WTC11 (cell line): Measurements from ENCODE around the gene BRINP1. TPM values are rescaled to one million over a fixed set of nuclear protein-coding genes. Genes with fewer than 3 reads are reported as not detected.

Experiments
- ATAC-seq: fragments of 200-7000 bp; cut with Tn5 transposase; 2 replicates; pipeline ENCODE4 v1.10.0; 2021; ENCODE audit warnings: mild to moderate bottlenecking, moderate library complexity
- CTCF ChIA-PET: fragments of 300-600 bp; sonication (Branson Sonifier 250); formaldehyde crosslinking; loops from one replicate; lab custom pipeline; 2021; ENCODE audit warnings: antibody characterized with exemption; lab: Charles Lee
- POLR2A ChIA-PET: fragments of 350-600 bp; sonication (Branson Sonifier 250); formaldehyde crosslinking; loops from one replicate; lab custom pipeline; 2021; ENCODE audit warnings: antibody characterized with exemption; lab: Charles Lee
- DNase-seq: peaks from one replicate; pipeline ENCODE4 v3.0.0; 2021; ENCODE audit warnings: low spot score
- H3K27ac Mint-ChIP-seq: 2 replicates; pipeline ENCODE4 v1.8.0; 2021; ENCODE audit warnings: mixed read lengths
- H3K27me3 Mint-ChIP-seq: 2 replicates; pipeline ENCODE4 v1.8.0; 2021; ENCODE audit warnings: low read depth, mild to moderate bottlenecking, moderate library complexity, mixed read lengths
- H3K36me3 Mint-ChIP-seq: 2 replicates; pipeline ENCODE4 v1.8.0; 2021; ENCODE audit warnings: mixed read lengths
- H3K4me1 Mint-ChIP-seq: 2 replicates; pipeline ENCODE4 v1.8.0; 2022; ENCODE audit warnings: mixed read lengths
- H3K4me3 Mint-ChIP-seq: 2 replicates; pipeline ENCODE4 v1.8.0; 2021; ENCODE audit warnings: mild to moderate bottlenecking, moderate library complexity, mixed read lengths
- H3K9me3 Mint-ChIP-seq: 2 replicates; pipeline ENCODE4 v1.8.0; 2021; ENCODE audit warnings: mixed read lengths
- ATF1 ChIP-seq: sonication (generic); formaldehyde crosslinking; IDR thresholded peaks from 2 replicates; pipeline ENCODE4 v1.8.1; 2023; ENCODE audit warnings: mild to moderate bottlenecking, moderate library complexity, missing genetic modification reagents
- CBFB ChIP-seq: sonication (generic); formaldehyde crosslinking; IDR thresholded peaks from 2 replicates; pipeline ENCODE4 v1.8.1; 2022; ENCODE audit warnings: mild to moderate bottlenecking, low read depth, missing genetic modification reagents
- ESRRA ChIP-seq: sonication (generic); formaldehyde crosslinking; IDR thresholded peaks from 2 replicates; pipeline ENCODE4 v1.8.1; 2022; ENCODE audit warnings: mild to moderate bottlenecking, missing genetic modification reagents, borderline replicate concordance
- GABPB1 ChIP-seq: sonication (generic); formaldehyde crosslinking; IDR thresholded peaks from 2 replicates; pipeline ENCODE4 v1.8.1; 2023; ENCODE audit warnings: mild to moderate bottlenecking, missing genetic modification reagents
- GRHL2 ChIP-seq: fragments of 250-450 bp; sonication (Bioruptor Pico); IDR thresholded peaks from 2 replicates; pipeline ENCODE4 v1.8.0; 2022; ENCODE audit warnings: mild to moderate bottlenecking, moderate library complexity; ENCODE audit not compliant: insufficient replicate concordance, severe bottlenecking
- IRF2 ChIP-seq: sonication (generic); formaldehyde crosslinking; IDR thresholded peaks from 2 replicates; pipeline ENCODE4 v1.8.0; 2022; ENCODE audit warnings: low read depth, missing genetic modification reagents, borderline replicate concordance
- KAT7 ChIP-seq: sonication (generic); formaldehyde crosslinking; IDR thresholded peaks from 2 replicates; pipeline ENCODE4 v1.8.1; 2023; ENCODE audit warnings: missing genetic modification reagents, mild to moderate bottlenecking, borderline replicate concordance
- MXD4 ChIP-seq: fragments of 250-450 bp; sonication (Bioruptor Pico); IDR thresholded peaks from 2 replicates; pipeline ENCODE4 v1.8.0; 2021; ENCODE audit warnings: mild to moderate bottlenecking, moderate library complexity, borderline replicate concordance
- NFE2L1 ChIP-seq: sonication (generic); formaldehyde crosslinking; IDR thresholded peaks from 2 replicates; pipeline ENCODE4 v1.8.1; 2023; ENCODE audit warnings: missing genetic modification reagents
- PRRX2 ChIP-seq: fragments of 250-450 bp; sonication (Bioruptor Pico); IDR thresholded peaks from 2 replicates; pipeline ENCODE4 v1.8.0; 2021; ENCODE audit warnings: mild to moderate bottlenecking
- SMAD4 ChIP-seq: sonication (generic); formaldehyde crosslinking; IDR thresholded peaks from 2 replicates; pipeline ENCODE4 v1.8.0; 2022; ENCODE audit warnings: mild to moderate bottlenecking, missing genetic modification reagents
- ZNF219 ChIP-seq: sonication (generic); formaldehyde crosslinking; IDR thresholded peaks from 2 replicates; pipeline ENCODE4 v1.8.0; 2023; ENCODE audit warnings: missing genetic modification reagents, mild to moderate bottlenecking, borderline replicate concordance
- total RNA-seq: library from RNA; stranded (reverse); gene quantifications from 3 replicates; pipeline ENCODE4 v1.2.3, GENCODE V29; 2021
- TF ChIP-seq, protein P1 (sequence below): fragments of 200-600 bp; IDR thresholded peaks from 2 replicates; pipeline ENCODE4 v1.8.0; 2022; ENCODE audit warnings: antibody characterized with exemption
- TF ChIP-seq, protein P2 (sequence below): sonication (generic); formaldehyde crosslinking; IDR thresholded peaks from 2 replicates; pipeline ENCODE4 v1.8.0; 2022; ENCODE audit warnings: mild to moderate bottlenecking, missing genetic modification reagents
- TF ChIP-seq, protein P3 (sequence below): sonication (generic); formaldehyde crosslinking; IDR thresholded peaks from 2 replicates; pipeline ENCODE4 v1.8.0; 2022; ENCODE audit warnings: mild to moderate bottlenecking, missing genetic modification reagents
- TF ChIP-seq, protein P4 (sequence below): fragments of 250-450 bp; sonication (Bioruptor Pico); IDR thresholded peaks from 2 replicates; pipeline ENCODE4 v1.9.0; 2021; ENCODE audit warnings: moderate library complexity, mild to moderate bottlenecking, inconsistent platforms, borderline replicate concordance
- TF ChIP-seq, protein P5 (sequence below): sonication (generic); formaldehyde crosslinking; IDR thresholded peaks from 2 replicates; pipeline ENCODE4 v1.8.0; 2023; ENCODE audit warnings: missing genetic modification reagents
- TF ChIP-seq, protein P6 (sequence below): fragments of 250-450 bp; sonication (Bioruptor Pico); IDR thresholded peaks from 2 replicates; pipeline ENCODE4 v1.8.0; 2021; ENCODE audit warnings: mild to moderate bottlenecking
- TF ChIP-seq, protein P7 (sequence below): sonication (generic); formaldehyde crosslinking; IDR thresholded peaks from 2 replicates; pipeline ENCODE4 v1.8.1; 2022; ENCODE audit warnings: mild to moderate bottlenecking, missing genetic modification reagents, moderate library complexity, borderline replicate concordance
- TF ChIP-seq, protein P8 (sequence below): sonication (generic); formaldehyde crosslinking; IDR thresholded peaks from 2 replicates; pipeline ENCODE4 v1.8.1; 2023; ENCODE audit warnings: mild to moderate bottlenecking, missing genetic modification reagents, borderline replicate concordance

BRINP1 gene
- total RNA-seq, 1 experiment from 2014 or later: 19.5 TPM

DNA sequence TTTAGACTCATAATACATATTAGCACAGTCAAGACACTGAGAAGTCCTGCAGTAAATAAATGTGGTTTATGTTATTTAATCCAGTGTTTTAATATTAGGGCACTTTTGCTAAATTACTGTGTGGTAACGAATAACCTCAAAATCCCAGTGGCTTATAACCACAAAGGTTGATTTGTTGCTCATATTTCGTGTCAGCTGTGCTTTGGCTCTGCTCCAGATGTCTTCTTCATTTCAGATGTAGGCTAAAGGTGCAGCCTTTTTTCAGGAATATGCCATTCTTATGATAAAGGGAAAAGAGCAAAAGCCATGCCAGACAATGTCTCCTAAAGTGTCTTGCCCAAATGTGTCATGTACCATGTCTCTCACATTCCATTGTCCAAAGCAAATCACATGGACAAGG, 144.8 kb downstream of the BRINP1 start:
- POLR2A ChIA-PET: no interaction called here
- H3K9me3 Mint-ChIP-seq: peaks cover 10% of the 10 kb centered on the region
- TF ChIP-seq ATF1 (CRISPR knock-in tag) (no peak), MXD4 (no peak), SMAD4 (CRISPR knock-in tag) (no peak)
- TF ChIP-seq, protein P1, sequence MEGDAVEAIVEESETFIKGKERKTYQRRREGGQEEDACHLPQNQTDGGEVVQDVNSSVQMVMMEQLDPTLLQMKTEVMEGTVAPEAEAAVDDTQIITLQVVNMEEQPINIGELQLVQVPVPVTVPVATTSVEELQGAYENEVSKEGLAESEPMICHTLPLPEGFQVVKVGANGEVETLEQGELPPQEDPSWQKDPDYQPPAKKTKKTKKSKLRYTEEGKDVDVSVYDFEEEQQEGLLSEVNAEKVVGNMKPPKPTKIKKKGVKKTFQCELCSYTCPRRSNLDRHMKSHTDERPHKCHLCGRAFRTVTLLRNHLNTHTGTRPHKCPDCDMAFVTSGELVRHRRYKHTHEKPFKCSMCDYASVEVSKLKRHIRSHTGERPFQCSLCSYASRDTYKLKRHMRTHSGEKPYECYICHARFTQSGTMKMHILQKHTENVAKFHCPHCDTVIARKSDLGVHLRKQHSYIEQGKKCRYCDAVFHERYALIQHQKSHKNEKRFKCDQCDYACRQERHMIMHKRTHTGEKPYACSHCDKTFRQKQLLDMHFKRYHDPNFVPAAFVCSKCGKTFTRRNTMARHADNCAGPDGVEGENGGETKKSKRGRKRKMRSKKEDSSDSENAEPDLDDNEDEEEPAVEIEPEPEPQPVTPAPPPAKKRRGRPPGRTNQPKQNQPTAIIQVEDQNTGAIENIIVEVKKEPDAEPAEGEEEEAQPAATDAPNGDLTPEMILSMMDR: no peak
- CTCF ChIA-PET: no interaction called here
- ATAC-seq (no peak), DNase-seq (no peak)
- H3K36me3 Mint-ChIP-seq: peaks cover 11% of the 10 kb centered on the region; the same call in 1 of the 2 replicates
- H3K27me3 Mint-ChIP-seq: no peaks in the 10 kb centered on the region
- H3K27ac Mint-ChIP-seq: no peak overlapping the region
- no peak overlapping the region for H3K4me3 Mint-ChIP-seq
- H3K4me1 Mint-ChIP-seq: peaks cover 6% of the 10 kb centered on the region

DNA sequence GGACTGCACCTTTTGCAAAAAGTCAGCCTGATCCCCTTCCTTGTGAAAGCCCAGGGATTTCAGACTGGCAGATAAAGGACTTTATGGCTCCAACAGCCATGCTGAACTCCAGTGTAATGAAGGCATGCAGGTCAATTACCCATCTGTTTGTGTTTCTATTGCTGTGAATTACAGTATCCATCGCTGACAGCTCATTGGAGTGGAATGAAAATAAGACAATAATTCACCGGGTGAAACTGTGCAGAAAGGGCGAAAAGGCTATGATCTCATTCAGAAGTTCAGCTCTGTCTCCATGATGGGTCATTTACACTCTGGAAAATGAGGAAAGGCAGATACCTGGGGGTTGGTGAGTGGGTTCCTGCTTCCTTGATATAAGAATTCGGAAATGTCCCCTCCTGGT, 148.0 kb downstream of the BRINP1 start:
- H3K27me3 Mint-ChIP-seq: no peaks in the 10 kb centered on the region
- CTCF ChIA-PET: no interaction called here
- no peak for ATAC-seq
- POLR2A ChIA-PET: no interaction called here
- no peak overlapping the region for H3K4me3 Mint-ChIP-seq
- H3K4me1 Mint-ChIP-seq: peaks cover 11% of the 10 kb centered on the region
- H3K36me3 Mint-ChIP-seq: peaks cover 11% of the 10 kb centered on the region; the same call in 1 of the 2 replicates
- TF ChIP-seq, protein P2, sequence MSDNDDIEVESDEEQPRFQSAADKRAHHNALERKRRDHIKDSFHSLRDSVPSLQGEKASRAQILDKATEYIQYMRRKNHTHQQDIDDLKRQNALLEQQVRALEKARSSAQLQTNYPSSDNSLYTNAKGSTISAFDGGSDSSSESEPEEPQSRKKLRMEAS: no peak
- TF ChIP-seq KAT7 (CRISPR knock-in tag) (no peak), NFE2L1 (no peak), GRHL2 (CRISPR knock-in tag) (no peak), IRF2 (CRISPR knock-in tag) (no peak), ATF1 (CRISPR knock-in tag) (no peak), SMAD4 (CRISPR knock-in tag) (no peak)
- TF ChIP-seq, protein P3, sequence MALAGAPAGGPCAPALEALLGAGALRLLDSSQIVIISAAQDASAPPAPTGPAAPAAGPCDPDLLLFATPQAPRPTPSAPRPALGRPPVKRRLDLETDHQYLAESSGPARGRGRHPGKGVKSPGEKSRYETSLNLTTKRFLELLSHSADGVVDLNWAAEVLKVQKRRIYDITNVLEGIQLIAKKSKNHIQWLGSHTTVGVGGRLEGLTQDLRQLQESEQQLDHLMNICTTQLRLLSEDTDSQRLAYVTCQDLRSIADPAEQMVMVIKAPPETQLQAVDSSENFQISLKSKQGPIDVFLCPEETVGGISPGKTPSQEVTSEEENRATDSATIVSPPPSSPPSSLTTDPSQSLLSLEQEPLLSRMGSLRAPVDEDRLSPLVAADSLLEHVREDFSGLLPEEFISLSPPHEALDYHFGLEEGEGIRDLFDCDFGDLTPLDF (CRISPR knock-in tag): no peak
- TF ChIP-seq, protein P4, sequence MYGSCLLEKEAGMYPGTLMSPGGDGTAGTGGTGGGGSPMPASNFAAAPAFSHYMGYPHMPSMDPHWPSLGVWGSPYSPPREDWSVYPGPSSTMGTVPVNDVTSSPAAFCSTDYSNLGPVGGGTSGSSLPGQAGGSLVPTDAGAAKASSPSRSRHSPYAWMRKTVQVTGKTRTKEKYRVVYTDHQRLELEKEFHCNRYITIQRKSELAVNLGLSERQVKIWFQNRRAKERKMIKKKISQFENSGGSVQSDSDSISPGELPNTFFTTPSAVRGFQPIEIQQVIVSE: no peak
- TF ChIP-seq, protein P5, sequence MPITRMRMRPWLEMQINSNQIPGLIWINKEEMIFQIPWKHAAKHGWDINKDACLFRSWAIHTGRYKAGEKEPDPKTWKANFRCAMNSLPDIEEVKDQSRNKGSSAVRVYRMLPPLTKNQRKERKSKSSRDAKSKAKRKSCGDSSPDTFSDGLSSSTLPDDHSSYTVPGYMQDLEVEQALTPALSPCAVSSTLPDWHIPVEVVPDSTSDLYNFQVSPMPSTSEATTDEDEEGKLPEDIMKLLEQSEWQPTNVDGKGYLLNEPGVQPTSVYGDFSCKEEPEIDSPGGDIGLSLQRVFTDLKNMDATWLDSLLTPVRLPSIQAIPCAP (CRISPR knock-in tag): no peak
- no peak overlapping the region for H3K27ac Mint-ChIP-seq
- no peak for DNase-seq
- peaks cover 10% of the 10 kb centered on the region for H3K9me3 Mint-ChIP-seq

DNA sequence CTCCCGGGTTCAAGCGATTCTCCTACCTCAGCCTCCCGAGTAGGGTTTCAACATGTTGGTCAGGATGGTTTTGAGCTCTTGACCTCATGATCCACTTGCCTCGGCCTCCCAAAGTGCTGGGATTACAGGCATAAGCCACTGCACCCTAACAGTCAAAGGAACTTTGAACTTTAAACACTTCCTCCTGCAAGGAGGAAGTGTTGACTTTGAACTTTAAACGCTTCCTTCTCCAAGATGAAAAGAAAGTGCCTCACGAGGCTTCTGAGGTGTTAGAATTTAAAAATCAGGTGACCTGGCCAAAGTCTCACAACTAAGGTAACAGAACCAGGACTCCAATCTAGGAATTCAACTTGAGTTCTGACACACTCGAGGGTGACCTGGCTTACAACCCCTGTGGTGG, 150.9 kb downstream of the BRINP1 start:
- H3K9me3 Mint-ChIP-seq: peaks cover 10% of the 10 kb centered on the region
- peaks cover 11% of the 10 kb centered on the region for H3K4me1 Mint-ChIP-seq
- ATAC-seq (no peak), DNase-seq (no peak)
- peaks cover 15% of the 10 kb centered on the region; the same call in 1 of the 2 replicates for H3K36me3 Mint-ChIP-seq
- no peak overlapping the region for H3K4me3 Mint-ChIP-seq
- H3K27me3 Mint-ChIP-seq: no peaks in the 10 kb centered on the region
- no peak overlapping the region for H3K27ac Mint-ChIP-seq
- ChIA-PET CTCF (no interaction called here), POLR2A (no interaction called here)
- TF ChIP-seq, protein P6, sequence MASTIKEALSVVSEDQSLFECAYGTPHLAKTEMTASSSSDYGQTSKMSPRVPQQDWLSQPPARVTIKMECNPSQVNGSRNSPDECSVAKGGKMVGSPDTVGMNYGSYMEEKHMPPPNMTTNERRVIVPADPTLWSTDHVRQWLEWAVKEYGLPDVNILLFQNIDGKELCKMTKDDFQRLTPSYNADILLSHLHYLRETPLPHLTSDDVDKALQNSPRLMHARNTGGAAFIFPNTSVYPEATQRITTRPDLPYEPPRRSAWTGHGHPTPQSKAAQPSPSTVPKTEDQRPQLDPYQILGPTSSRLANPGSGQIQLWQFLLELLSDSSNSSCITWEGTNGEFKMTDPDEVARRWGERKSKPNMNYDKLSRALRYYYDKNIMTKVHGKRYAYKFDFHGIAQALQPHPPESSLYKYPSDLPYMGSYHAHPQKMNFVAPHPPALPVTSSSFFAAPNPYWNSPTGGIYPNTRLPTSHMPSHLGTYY (CRISPR knock-in tag): no peak
- TF ChIP-seq, protein P7, sequence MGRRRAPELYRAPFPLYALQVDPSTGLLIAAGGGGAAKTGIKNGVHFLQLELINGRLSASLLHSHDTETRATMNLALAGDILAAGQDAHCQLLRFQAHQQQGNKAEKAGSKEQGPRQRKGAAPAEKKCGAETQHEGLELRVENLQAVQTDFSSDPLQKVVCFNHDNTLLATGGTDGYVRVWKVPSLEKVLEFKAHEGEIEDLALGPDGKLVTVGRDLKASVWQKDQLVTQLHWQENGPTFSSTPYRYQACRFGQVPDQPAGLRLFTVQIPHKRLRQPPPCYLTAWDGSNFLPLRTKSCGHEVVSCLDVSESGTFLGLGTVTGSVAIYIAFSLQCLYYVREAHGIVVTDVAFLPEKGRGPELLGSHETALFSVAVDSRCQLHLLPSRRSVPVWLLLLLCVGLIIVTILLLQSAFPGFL (CRISPR knock-in tag): no peak
- no peak for TF ChIP-seq CBFB (CRISPR knock-in tag)
- no peak for TF ChIP-seq NFE2L1
- TF ChIP-seq, protein P5 (CRISPR knock-in tag): no peak
- no peak for TF ChIP-seq ESRRA (CRISPR knock-in tag)
- no peak for TF ChIP-seq GABPB1 (CRISPR knock-in tag)
- TF ChIP-seq ZNF219: no peak
- TF ChIP-seq, protein P8, sequence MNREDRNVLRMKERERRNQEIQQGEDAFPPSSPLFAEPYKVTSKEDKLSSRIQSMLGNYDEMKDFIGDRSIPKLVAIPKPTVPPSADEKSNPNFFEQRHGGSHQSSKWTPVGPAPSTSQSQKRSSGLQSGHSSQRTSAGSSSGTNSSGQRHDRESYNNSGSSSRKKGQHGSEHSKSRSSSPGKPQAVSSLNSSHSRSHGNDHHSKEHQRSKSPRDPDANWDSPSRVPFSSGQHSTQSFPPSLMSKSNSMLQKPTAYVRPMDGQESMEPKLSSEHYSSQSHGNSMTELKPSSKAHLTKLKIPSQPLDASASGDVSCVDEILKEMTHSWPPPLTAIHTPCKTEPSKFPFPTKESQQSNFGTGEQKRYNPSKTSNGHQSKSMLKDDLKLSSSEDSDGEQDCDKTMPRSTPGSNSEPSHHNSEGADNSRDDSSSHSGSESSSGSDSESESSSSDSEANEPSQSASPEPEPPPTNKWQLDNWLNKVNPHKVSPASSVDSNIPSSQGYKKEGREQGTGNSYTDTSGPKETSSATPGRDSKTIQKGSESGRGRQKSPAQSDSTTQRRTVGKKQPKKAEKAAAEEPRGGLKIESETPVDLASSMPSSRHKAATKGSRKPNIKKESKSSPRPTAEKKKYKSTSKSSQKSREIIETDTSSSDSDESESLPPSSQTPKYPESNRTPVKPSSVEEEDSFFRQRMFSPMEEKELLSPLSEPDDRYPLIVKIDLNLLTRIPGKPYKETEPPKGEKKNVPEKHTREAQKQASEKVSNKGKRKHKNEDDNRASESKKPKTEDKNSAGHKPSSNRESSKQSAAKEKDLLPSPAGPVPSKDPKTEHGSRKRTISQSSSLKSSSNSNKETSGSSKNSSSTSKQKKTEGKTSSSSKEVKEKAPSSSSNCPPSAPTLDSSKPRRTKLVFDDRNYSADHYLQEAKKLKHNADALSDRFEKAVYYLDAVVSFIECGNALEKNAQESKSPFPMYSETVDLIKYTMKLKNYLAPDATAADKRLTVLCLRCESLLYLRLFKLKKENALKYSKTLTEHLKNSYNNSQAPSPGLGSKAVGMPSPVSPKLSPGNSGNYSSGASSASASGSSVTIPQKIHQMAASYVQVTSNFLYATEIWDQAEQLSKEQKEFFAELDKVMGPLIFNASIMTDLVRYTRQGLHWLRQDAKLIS (CRISPR knock-in tag): no peak
- no peak for TF ChIP-seq PRRX2 (CRISPR knock-in tag)
